OCI-LY1 (cell line): ENCODE results near the gene CD79B.

ENCODE experiments used
- H2AFZ ChIP-seq: fragments of 200-600 bp; sonication (generic), shearing (Covaris generic); 2 replicates; pipeline ENCODE4 v1.6.0; 2014; ENCODE audit warnings: antibody characterized with exemption, mild to moderate bottlenecking, low read length
- H3F3A ChIP-seq: fragments of 200-600 bp; sonication (generic), shearing (Covaris generic); 2 replicates; pipeline ENCODE4 v1.6.0; 2014; ENCODE audit warnings: mild to moderate bottlenecking, antibody characterized with exemption, low read length, moderate library complexity; ENCODE audit not compliant: insufficient read depth
- H3K27ac ChIP-seq: fragments of 200-600 bp; sonication (generic); 2 replicates; pipeline ENCODE4 v1.5.1; 2014; ENCODE audit warnings: low read length, mixed run types, mild to moderate bottlenecking, low read depth; ENCODE audit not compliant: poor library complexity, severe bottlenecking
- H3K27me3 ChIP-seq: fragments of 200-600 bp; sonication (generic); 2 replicates; pipeline ENCODE4 v1.6.0; 2014; ENCODE audit warnings: antibody characterized with exemption, mild to moderate bottlenecking, low read length, moderate library complexity; ENCODE audit not compliant: insufficient read depth
- H3K36me3 ChIP-seq: fragments of 200-600 bp; sonication (generic); 2 replicates; pipeline ENCODE4 v1.6.1; 2014; ENCODE audit warnings: mild to moderate bottlenecking, antibody characterized with exemption, low read length, moderate library complexity, mixed read lengths; ENCODE audit not compliant: insufficient read depth
- H3K4me1 ChIP-seq: fragments of 200-600 bp; sonication (generic); 2 replicates; pipeline ENCODE4 v1.5.1; 2014; ENCODE audit warnings: mild to moderate bottlenecking, low read length, moderate library complexity; ENCODE audit not compliant: insufficient read depth, severe bottlenecking
- H3K4me2 ChIP-seq: fragments of 200-600 bp; sonication (generic), shearing (Covaris generic); 2 replicates; pipeline ENCODE4 v1.6.1; 2014; ENCODE audit warnings: low read length
- H3K4me3 ChIP-seq: fragments of 200-600 bp; sonication (generic); 2 replicates; pipeline ENCODE4 v1.5.1; 2014; ENCODE audit warnings: low read length, low read depth, mild to moderate bottlenecking, mixed read lengths; ENCODE audit not compliant: poor library complexity, severe bottlenecking
- H3K79me2 ChIP-seq: fragments of 200-600 bp; shearing (Covaris generic); 2 replicates; pipeline ENCODE4 v1.6.1; 2016; ENCODE audit warnings: mixed run types, low read length, mixed read lengths; ENCODE audit not compliant: insufficient read depth
- H3K9ac ChIP-seq: fragments of 200-600 bp; sonication (generic), shearing (Covaris generic); 2 replicates; pipeline ENCODE4 v1.6.1; 2014; ENCODE audit warnings: mild to moderate bottlenecking, low read length, mixed read lengths
- H3K9me2 ChIP-seq: fragments of 200-600 bp; sonication (generic), shearing (Covaris generic); 2 replicates; pipeline ENCODE4 v1.6.1; 2014; ENCODE audit warnings: low read depth, mild to moderate bottlenecking, low read length, mixed read lengths
- H3K9me3 ChIP-seq: fragments of 200-600 bp; shearing (Covaris generic); 2 replicates; pipeline ENCODE4 v1.6.1; 2014; ENCODE audit warnings: low read length, mixed read lengths
- H4K20me1 ChIP-seq: fragments of 200-600 bp; sonication (generic), shearing (Covaris generic); 2 replicates; pipeline ENCODE4 v1.6.0; 2016; ENCODE audit warnings: mild to moderate bottlenecking, low read length; ENCODE audit not compliant: insufficient read depth
- CTCF ChIP-seq: fragments of 200-600 bp; sonication (generic), shearing (Covaris generic); IDR thresholded peaks from 2 replicates; pipeline ENCODE4 v1.5.1; 2017; ENCODE audit warnings: mild to moderate bottlenecking, antibody characterized with exemption, low read length, moderate library complexity, mixed read lengths
- EZH2 ChIP-seq: fragments of 200-600 bp; sonication (generic), shearing (Covaris generic); IDR thresholded peaks from 2 replicates; pipeline ENCODE4 v1.8.0; 2017; ENCODE audit warnings: borderline replicate concordance, mixed run types, mild to moderate bottlenecking, antibody characterized with exemption, low read length, moderate library complexity, mixed read lengths

CD79B gene

GRCh38 chr17:63940584-63940983 is 8.5 kb upstream of the CD79B start:
- peaks cover 5% of the 10 kb centered on the region; the same call in 1 of the 2 replicates for H3K36me3 ChIP-seq
- no peaks in the 10 kb centered on the region for H3F3A ChIP-seq
- H3K9me3 ChIP-seq = no peaks in the 10 kb centered on the region
- no peak overlapping the region for H3K4me2 ChIP-seq
- no peaks in the 10 kb centered on the region for H4K20me1 ChIP-seq
- peaks cover 72% of the 10 kb centered on the region for H3K4me1 ChIP-seq
- no peak overlapping the region for H3K4me3 ChIP-seq
- H3K9ac ChIP-seq = no peak overlapping the region; the same call in 1 of the 2 replicates
- H3K27me3 ChIP-seq = no peaks in the 10 kb centered on the region
- H3K27ac ChIP-seq = peak overlapping the region; percentile 90
- no peaks in the 10 kb centered on the region for H3K79me2 ChIP-seq
- TF ChIP-seq EZH2 (no peak), CTCF (no peak)
- H2AFZ ChIP-seq = no peak overlapping the region
- H3K9me2 ChIP-seq = no peaks in the 10 kb centered on the region

GRCh38 chr17:63939884-63940283 is 7.8 kb upstream of the CD79B start:
- peaks cover 72% of the 10 kb centered on the region for H3K4me1 ChIP-seq
- H3F3A ChIP-seq = no peaks in the 10 kb centered on the region
- no peaks in the 10 kb centered on the region for H3K9me2 ChIP-seq
- no peaks in the 10 kb centered on the region for H3K27me3 ChIP-seq
- no peak overlapping the region for H2AFZ ChIP-seq
- TF ChIP-seq EZH2 = no peak
- TF ChIP-seq CTCF = no peak
- no peak overlapping the region for H3K4me3 ChIP-seq
- H3K79me2 ChIP-seq = no peaks in the 10 kb centered on the region
- H3K9me3 ChIP-seq = no peaks in the 10 kb centered on the region
- H3K27ac ChIP-seq = peak overlapping the region; percentile 90
- no peaks in the 10 kb centered on the region for H4K20me1 ChIP-seq
- H3K36me3 ChIP-seq = peaks cover 5% of the 10 kb centered on the region; the same call in 1 of the 2 replicates
- H3K4me2 ChIP-seq = peak overlapping the region; percentile 50; the same call in 1 of the 2 replicates
- peak overlapping the region; percentile 63; the same call in 1 of the 2 replicates for H3K9ac ChIP-seq

- no peak overlapping the region for H2AFZ ChIP-seq
- no peaks in the 10 kb centered on the region for H3K79me2 ChIP-seq
- peak overlapping the region; percentile 90 for H3K27ac ChIP-seq
- no peaks in the 10 kb centered on the region for H3F3A ChIP-seq
- H3K9me3 ChIP-seq = no peaks in the 10 kb centered on the region
- peaks cover 72% of the 10 kb centered on the region for H3K4me1 ChIP-seq
- no peaks in the 10 kb centered on the region for H4K20me1 ChIP-seq
- H3K36me3 ChIP-seq = peaks cover 5% of the 10 kb centered on the region; the same call in 1 of the 2 replicates
- no peaks in the 10 kb centered on the region for H3K9me2 ChIP-seq
- H3K4me3 ChIP-seq = no peak overlapping the region
- H3K27me3 ChIP-seq = no peaks in the 10 kb centered on the region
- TF ChIP-seq EZH2 (no peak), CTCF (no peak)
- peak overlapping the region; percentile 50; the same call in 1 of the 2 replicates for H3K4me2 ChIP-seq
- H3K9ac ChIP-seq = peak overlapping the region; percentile 63
These were observed 7.3 kb upstream of the CD79B start for GRCh38 chr17:63939401-63939800.
